Mesenchymal stem cell (in vitro differentiated cells and primary cell): Measurements from ENCODE around the gene ATP1A4.
"Not testable (repeated sequence)": the region's sequence is repeated elsewhere in the genome, so short reads cannot be mapped to it uniquely, and the experiment has no call there.

Source experiments
- DNase-seq: peaks from one replicate; pipeline ENCODE4 v3.0.0-alpha.2; 2013
- H2AFZ ChIP-seq: one replicate; pipeline ENCODE4 v1.6.1; 2013; ENCODE audit warnings: low read depth, mild to moderate bottlenecking, control low read depth, inconsistent platforms, low read length, moderate library complexity
- H2AK5ac ChIP-seq: 2 replicates; pipeline ENCODE4 v1.6.1; 2013; ENCODE audit warnings: low read length, moderate library complexity, mild to moderate bottlenecking, inconsistent platforms; ENCODE audit not compliant: severe bottlenecking
- H2BK120ac ChIP-seq: one replicate; pipeline ENCODE4 v1.6.1; 2013; ENCODE audit warnings: low read depth, mild to moderate bottlenecking, inconsistent platforms, low read length, moderate library complexity
- H2BK12ac ChIP-seq, 2 experiments: one replicate each; pipeline ENCODE4 v1.6.1; 2013; ENCODE audit warnings: inconsistent platforms in 2 of 2, low read length in 2 of 2, mild to moderate bottlenecking in 2 of 2, moderate library complexity in 2 of 2, control low read depth in 1 of 2
- H2BK15ac ChIP-seq: one replicate; pipeline ENCODE4 v1.6.1; 2013; ENCODE audit warnings: mild to moderate bottlenecking, low read depth, inconsistent platforms; ENCODE audit not compliant: poor library complexity, severe bottlenecking
- H2BK5ac ChIP-seq: 2 replicates; pipeline ENCODE4 v1.6.1; 2013; ENCODE audit warnings: low read depth, mild to moderate bottlenecking, low read length, control low read depth, inconsistent platforms; ENCODE audit not compliant: poor library complexity, severe bottlenecking
- H3K14ac ChIP-seq, 2 experiments: one replicate each; pipeline ENCODE4 v1.6.1; 2013; ENCODE audit warnings: inconsistent platforms in 2 of 2, low read length in 2 of 2, control low read depth in 1 of 2, mild to moderate bottlenecking in 1 of 2, moderate library complexity in 1 of 2
- H3K18ac ChIP-seq, 2 experiments: one replicate each; pipeline ENCODE4 v1.6.1; 2013; ENCODE audit warnings: inconsistent platforms in 2 of 2, low read length in 2 of 2, control low read depth in 1 of 2, low read depth in 1 of 2, mild to moderate bottlenecking in 1 of 2
- H3K23ac ChIP-seq, 2 experiments: one replicate each; pipeline ENCODE4 v1.6.1; 2013; ENCODE audit warnings: inconsistent platforms in 2 of 2, low read length in 2 of 2, mild to moderate bottlenecking in 2 of 2, moderate library complexity in 2 of 2, control low read depth in 1 of 2
- H3K27ac ChIP-seq: 2 replicates; pipeline ENCODE4 v1.5.1; 2013; ENCODE audit warnings: mild to moderate bottlenecking, moderate library complexity, low read length, control low read depth, inconsistent platforms; ENCODE audit not compliant: poor library complexity, severe bottlenecking
- H3K27me3 ChIP-seq, 2 experiments: 2 replicates each; pipeline versions ENCODE4 v1.6.1 to v1.7.0; 2013; ENCODE audit warnings: low read length in 2 of 2, mild to moderate bottlenecking in 2 of 2, moderate library complexity in 2 of 2, control low read depth in 1 of 2, inconsistent platforms in 1 of 2; ENCODE audit not compliant: control insufficient read depth in 1 of 2, insufficient read depth in 1 of 2
- H3K36me3 ChIP-seq, 2 experiments: 2 replicates each; pipeline versions ENCODE4 v1.6.1 to v1.7.0; 2013; ENCODE audit warnings: low read length in 2 of 2, control low read depth in 1 of 2, inconsistent platforms in 1 of 2, low read depth in 1 of 2, mild to moderate bottlenecking in 1 of 2; ENCODE audit not compliant: insufficient read depth in 2 of 2, control insufficient read depth in 1 of 2
- H3K4ac ChIP-seq, 2 experiments: one replicate each; pipeline ENCODE4 v1.6.1; 2013; ENCODE audit warnings: inconsistent platforms in 2 of 2, low read length in 2 of 2, mild to moderate bottlenecking in 2 of 2, moderate library complexity in 2 of 2, control low read depth in 1 of 2, low read depth in 1 of 2
- H3K4me1 ChIP-seq: 2 replicates; pipeline ENCODE4 v1.6.1; 2013; ENCODE audit warnings: low read depth, low read length, control low read depth; ENCODE audit not compliant: control insufficient read depth, insufficient read depth
- H3K4me2 ChIP-seq: 2 replicates; pipeline ENCODE4 v1.6.1; 2013; ENCODE audit warnings: low read length, mild to moderate bottlenecking, inconsistent platforms; ENCODE audit not compliant: poor library complexity, severe bottlenecking
- H3K4me3 ChIP-seq, 2 experiments: 2 replicates each; pipeline versions ENCODE4 v1.5.1 to v1.7.0; 2013; ENCODE audit warnings: low read length in 2 of 2, mild to moderate bottlenecking in 2 of 2, control low read depth in 1 of 2, low read depth in 1 of 2; ENCODE audit not compliant: insufficient read depth in 1 of 2
- H3K79me1 ChIP-seq: replicated peaks from 2 replicates; pipeline ENCODE4 v1.6.1; 2013; ENCODE audit warnings: mild to moderate bottlenecking, control low read depth, low read length, inconsistent platforms; ENCODE audit not compliant: poor library complexity, severe bottlenecking
- H3K9ac ChIP-seq: 2 replicates; pipeline ENCODE4 v1.7.0; 2013; ENCODE audit warnings: mild to moderate bottlenecking, low read length, moderate library complexity
- H3K9me3 ChIP-seq: 2 replicates; pipeline ENCODE4 v1.7.0; 2013; ENCODE audit warnings: mild to moderate bottlenecking, low read length; ENCODE audit not compliant: control insufficient read depth
- H4K8ac ChIP-seq: one replicate; pipeline ENCODE4 v1.6.1; 2013; ENCODE audit warnings: inconsistent platforms, mild to moderate bottlenecking, low read length, moderate library complexity
- H4K91ac ChIP-seq: one replicate; pipeline ENCODE4 v1.6.1; 2013; ENCODE audit warnings: mild to moderate bottlenecking, low read length, inconsistent platforms
- WGBS: methylation state at CpG from one replicate; pipeline ENCODE4 v1.1.7; 2013; ENCODE audit warnings: mixed read lengths; 5-methylcytosine and 5-hydroxymethylcytosine counted together

Gene ATP1A4

GRCh38 chr1:160111462-160111861, 39.9 kb upstream of the ATP1A4 start:
- H3K79me1 ChIP-seq, H3K4me3 ChIP-seq, H3K4me2 ChIP-seq, DNase-seq, H2AK5ac ChIP-seq, H3K18ac ChIP-seq, H3K27ac ChIP-seq, H3K36me3 ChIP-seq, H3K23ac ChIP-seq, H2BK5ac ChIP-seq, H3K9ac ChIP-seq, H4K8ac ChIP-seq, H2AFZ ChIP-seq, H2BK15ac ChIP-seq, H3K4me1 ChIP-seq, H2BK12ac ChIP-seq, H3K9me3 ChIP-seq, H3K14ac ChIP-seq, H2BK120ac ChIP-seq, H3K4ac ChIP-seq, H4K91ac ChIP-seq: not testable (repeated sequence)
- WGBS = 94% methylated on average over 8 of the region's 10 CpGs
- peaks cover 45 to 75% of the 10 kb centered on the region in 2 experiments for H3K27me3 ChIP-seq

- Histone ChIP-seq H2BK12ac (no peak overlapping the region), H2AFZ (no peak overlapping the region), H3K9ac (no peak overlapping the region), H2AK5ac (no peak overlapping the region), H4K91ac (no peak overlapping the region), H3K4ac (no peak overlapping the region), H3K4me1 (peaks cover 15% of the 10 kb centered on the region), H3K14ac (no peak overlapping the region), H3K23ac (no peak overlapping the region), H3K4me2 (no peak overlapping the region), H3K27me3 (peaks cover 45 to 75% of the 10 kb centered on the region in 2 experiments), H3K36me3 (no peaks in the 10 kb centered on the region), H3K27ac (no peak overlapping the region), H2BK15ac (no peak overlapping the region), H3K4me3 (no peak overlapping the region), H2BK120ac (no peak overlapping the region), H3K9me3 (no peaks in the 10 kb centered on the region), H3K79me1 (no peaks in the 10 kb centered on the region), H4K8ac (no peak overlapping the region), H2BK5ac (no peak overlapping the region), H3K18ac (no peak overlapping the region)
- no peak for DNase-seq
- 91% methylated on average over 11 of the region's 12 CpGs for WGBS
Measured at GRCh38 chr1:160112357-160112756, 39.0 kb upstream of the ATP1A4 start.

DNA sequence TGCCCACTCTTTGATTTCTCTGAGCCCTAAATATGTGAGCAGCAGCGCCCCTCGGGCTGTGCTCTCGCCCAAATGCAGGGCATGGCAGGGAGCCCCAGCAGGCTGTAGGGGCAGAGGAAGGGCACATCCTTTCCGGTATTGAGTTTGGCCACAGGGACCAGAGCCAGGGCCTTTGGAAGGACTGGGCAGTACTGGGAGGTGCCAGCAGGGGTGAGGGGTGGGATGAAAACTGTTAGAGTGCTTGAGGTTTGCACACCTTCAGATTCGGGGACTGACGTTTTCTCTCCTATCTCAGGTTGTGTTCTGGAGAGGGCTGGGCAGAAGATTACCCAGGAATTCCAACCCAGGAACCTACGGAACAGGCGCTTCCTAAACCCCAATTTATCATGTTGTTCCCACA, 38.0 kb upstream of the ATP1A4 start:
- H3K4me1 ChIP-seq = peaks cover 23% of the 10 kb centered on the region
- H2AK5ac ChIP-seq = no peak overlapping the region
- no peak overlapping the region for H3K4ac ChIP-seq
- no peak overlapping the region for H3K4me2 ChIP-seq
- no peak overlapping the region for H3K4me3 ChIP-seq
- no peak overlapping the region for H4K91ac ChIP-seq
- peaks cover 50 to 76% of the 10 kb centered on the region in 2 experiments for H3K27me3 ChIP-seq
- no peak overlapping the region for H4K8ac ChIP-seq
- no peak overlapping the region for H2BK12ac ChIP-seq
- WGBS = 84% methylated on average over 8 of the region's 8 CpGs
- H3K36me3 ChIP-seq = no peaks in the 10 kb centered on the region
- H2BK120ac ChIP-seq = no peak overlapping the region
- H3K9ac ChIP-seq = no peak overlapping the region
- H3K9me3 ChIP-seq = no peaks in the 10 kb centered on the region
- no peak overlapping the region for H3K27ac ChIP-seq
- no peak overlapping the region for H2AFZ ChIP-seq
- H3K79me1 ChIP-seq = no peaks in the 10 kb centered on the region
- H3K18ac ChIP-seq = no peak overlapping the region
- no peak overlapping the region for H2BK15ac ChIP-seq
- no peak overlapping the region for H3K23ac ChIP-seq
- DNase-seq = no peak
- H3K14ac ChIP-seq = no peak overlapping the region
- H2BK5ac ChIP-seq = no peak overlapping the region

- H3K4me1 ChIP-seq = peaks cover 20% of the 10 kb centered on the region
- H3K23ac ChIP-seq = no peak overlapping the region
- H2AFZ ChIP-seq = no peak overlapping the region
- no peak overlapping the region for H2BK5ac ChIP-seq
- no peak overlapping the region for H4K91ac ChIP-seq
- no peak overlapping the region for H3K4ac ChIP-seq
- H3K9ac ChIP-seq = no peak overlapping the region
- H3K18ac ChIP-seq = no peak overlapping the region
- H3K9me3 ChIP-seq = no peaks in the 10 kb centered on the region
- no peak overlapping the region for H2BK12ac ChIP-seq
- H2BK15ac ChIP-seq = no peak overlapping the region
- H4K8ac ChIP-seq = no peak overlapping the region
- no peak overlapping the region for H3K4me2 ChIP-seq
- peaks cover 54 to 82% of the 10 kb centered on the region in 2 experiments for H3K27me3 ChIP-seq
- no peaks in the 10 kb centered on the region for H3K36me3 ChIP-seq
- no peak overlapping the region for H3K4me3 ChIP-seq
- DNase-seq = no peak
- WGBS = 57% methylated on average over 4 of the region's 4 CpGs
- H2BK120ac ChIP-seq = no peak overlapping the region
- no peaks in the 10 kb centered on the region for H3K79me1 ChIP-seq
- H2AK5ac ChIP-seq = no peak overlapping the region
- H3K27ac ChIP-seq = no peak overlapping the region
- no peak overlapping the region for H3K14ac ChIP-seq
Measured at GRCh38 chr1:160114085-160114484, 37.3 kb upstream of the ATP1A4 start.
